Myocyte (in vitro differentiated cells): Measurements from ENCODE around the gene ABCA13. TPM values are rescaled to one million over a fixed set of nuclear protein-coding genes. Genes with fewer than 3 reads are reported as not detected.
A peak's percentile ranks its signal among the peaks of the same experiment; 100 is the strongest.

Source experiments
- DNase-seq: peaks from one replicate; pipeline ENCODE4 v3.0.0-alpha.2; 2012; ENCODE audit warnings: low read depth
- total RNA-seq: library from RNA; depleted of rRNA; stranded (reverse); fragments of >200 nt; gene quantifications from 2 replicates; pipeline ENCODE4 v1.2.3, GENCODE V29; 2014

ABCA13 gene
- total RNA-seq, 1 donor from 2014 or later, result 1.7 TPM

- no peak for DNase-seq
Observed at GRCh38 chr7:48426331-48426965, 255.2 kb downstream of the ABCA13 start.

- peak; percentile 10 for DNase-seq
Observed at GRCh38 chr7:48426966-48427555, 255.8 kb downstream of the ABCA13 start.

GRCh38 chr7:48427671-48428070, 256.4 kb downstream of the ABCA13 start:
- DNase-seq, result peak; percentile 22

- no peak for DNase-seq
Observed at GRCh38 chr7:48428091-48428684, 256.9 kb downstream of the ABCA13 start.

- no peak for DNase-seq
Observed at GRCh38 chr7:48429117-48429516, 257.9 kb downstream of the ABCA13 start.

- peak; percentile 18 for DNase-seq
Observed at GRCh38 chr7:48438206-48438605, 266.9 kb downstream of the ABCA13 start.

GRCh38 chr7:48441848-48442492, 270.7 kb downstream of the ABCA13 start:
- no peak for DNase-seq

- no peak for DNase-seq
Observed at GRCh38 chr7:48443051-48443450, 271.8 kb downstream of the ABCA13 start.

- DNase-seq, result no peak
Observed at GRCh38 chr7:48446721-48447120, 275.5 kb downstream of the ABCA13 start.

- no peak for DNase-seq
Observed at GRCh38 chr7:48452218-48452617, 281.0 kb downstream of the ABCA13 start.

GRCh38 chr7:48454750-48455192, 283.5 kb downstream of the ABCA13 start:
- no peak for DNase-seq

GRCh38 chr7:48455363-48455762, 284.1 kb downstream of the ABCA13 start:
- no peak for DNase-seq

- DNase-seq, result no peak
Observed at GRCh38 chr7:48458701-48459524, 287.7 kb downstream of the ABCA13 start.

- DNase-seq, result no peak
Observed at GRCh38 chr7:48466713-48467112, 295.5 kb downstream of the ABCA13 start.

- no peak for DNase-seq
Observed at GRCh38 chr7:48471196-48471595, 299.9 kb downstream of the ABCA13 start.

GRCh38 chr7:48472640-48473039, 301.4 kb downstream of the ABCA13 start:
- no peak for DNase-seq

GRCh38 chr7:48473205-48473865, 302.1 kb downstream of the ABCA13 start:
- no peak for DNase-seq

GRCh38 chr7:48481235-48481634, 310.0 kb downstream of the ABCA13 start:
- DNase-seq, result no peak

GRCh38 chr7:48497521-48497920, 326.3 kb downstream of the ABCA13 start:
- no peak for DNase-seq

- no peak for DNase-seq
Observed at GRCh38 chr7:48502021-48502420, 330.8 kb downstream of the ABCA13 start.

GRCh38 chr7:48505051-48505450, 333.8 kb downstream of the ABCA13 start:
- peak; percentile 11 for DNase-seq
